SK-N-SH (cell line): ENCODE results near the gene FAM181A. TPM values are rescaled to one million over a fixed set of nuclear protein-coding genes. Genes with fewer than 3 reads are reported as not detected.

Source experiments
- CTCF ChIA-PET: fragments of 300-600, 350-600 bp; formaldehyde crosslinking; extraction: SDS; loops from one replicate; lab custom pipeline; 2021; lab: Yijun Ruan, JAX
- POLR2A ChIA-PET: fragments of 350-600 bp; sonication (Branson Sonifier 250); formaldehyde crosslinking; extraction: SDS; loops from one replicate; lab custom pipeline; 2020; ENCODE audit warnings: antibody characterized with exemption, inconsistent platforms; lab: Yijun Ruan, JAX
- DNase-seq: peaks from one replicate; pipeline ENCODE4 v3.0.0; 2012
- H2AFZ ChIP-seq: fragments of 200-600 bp; sonication (generic); 2 replicates; pipeline ENCODE4 v1.8.1; 2016; ENCODE audit warnings: antibody characterized with exemption, mild to moderate bottlenecking, low read depth
- H3F3A ChIP-seq: fragments of 200-600 bp; sonication (generic); replicated peaks from 2 replicates; pipeline ENCODE3; 2016; ENCODE audit warnings: antibody characterized with exemption, mild to moderate bottlenecking; ENCODE audit not compliant: insufficient read depth
- H3K27ac ChIP-seq, 2 experiments: fragments of 200-500 bp in 1 of 2; fragments of 200-600 bp in 1 of 2; sonication (Bioruptor generic) in 1 of 2; sonication (generic), shearing (Covaris generic) in 1 of 2; 2 replicates each; pipeline versions ENCODE4 v1.5.1 to v1.6.1; 2014 to 2016; ENCODE audit warnings: low read depth in 2 of 2, inconsistent platforms in 1 of 2, low read length in 1 of 2, mild to moderate bottlenecking in 1 of 2, mixed read lengths in 1 of 2
- H3K27me3 ChIP-seq: fragments of 200-600 bp; sonication (generic), shearing (Covaris generic); 2 replicates; pipeline ENCODE4 v1.6.1; 2016; ENCODE audit warnings: mixed run types; ENCODE audit not compliant: insufficient read depth
- H3K36me3 ChIP-seq, 2 experiments: fragments of 200-500 bp in 1 of 2; fragments of 200-600 bp in 1 of 2; sonication (Bioruptor generic) in 1 of 2; sonication (generic) in 1 of 2; replicated peaks in 1 of 2; 2 replicates each; pipeline versions ENCODE3 to v1.5.1; 2014 to 2016; ENCODE audit warnings: low read length in 1 of 2, mild to moderate bottlenecking in 1 of 2; ENCODE audit not compliant: insufficient read depth in 2 of 2, control insufficient read depth in 1 of 2
- H3K4me1 ChIP-seq, 2 experiments: fragments of 200-500 bp in 1 of 2; fragments of 200-600 bp in 1 of 2; sonication (Bioruptor generic) in 1 of 2; sonication (generic), shearing (Covaris generic) in 1 of 2; 2 replicates each; pipeline versions ENCODE4 v1.5.1 to v1.6.1; 2014 to 2016; ENCODE audit warnings: low read depth in 1 of 2, low read length in 1 of 2, mixed run types in 1 of 2; ENCODE audit not compliant: insufficient read depth in 2 of 2, control insufficient read depth in 1 of 2
- H3K4me2 ChIP-seq: fragments of 200-600 bp; sonication (generic), shearing (Covaris generic); 2 replicates; pipeline ENCODE4 v1.6.1; 2017; ENCODE audit warnings: mixed run types
- H3K4me3 ChIP-seq, 2 experiments: fragments of 200-500 bp in 1 of 2; fragments of 200-600 bp in 1 of 2; sonication (Bioruptor generic) in 1 of 2; sonication (generic), shearing (Covaris generic) in 1 of 2; 2 replicates each; pipeline versions ENCODE4 v1.5.1 to v1.8.1; 2014 to 2016; ENCODE audit warnings: low read depth in 2 of 2, inconsistent platforms in 1 of 2, low read length in 1 of 2, mild to moderate bottlenecking in 1 of 2, mixed read lengths in 1 of 2, moderate library complexity in 1 of 2
- H3K79me2 ChIP-seq: fragments of 200-600 bp; sonication (generic); 2 replicates; pipeline ENCODE4 v1.8.1; 2017; ENCODE audit warnings: mild to moderate bottlenecking; ENCODE audit not compliant: insufficient read depth
- H3K9ac ChIP-seq: fragments of 200-600 bp; sonication (generic); 2 replicates; pipeline ENCODE4 v1.6.1; 2017; ENCODE audit warnings: mixed run types
- H3K9me2 ChIP-seq: fragments of 200-600 bp; sonication (generic); 2 replicates; pipeline ENCODE4 v1.6.1; 2017; ENCODE audit warnings: mixed run types
- H3K9me3 ChIP-seq: fragments of 200-600 bp; sonication (generic); 2 replicates; pipeline ENCODE4 v1.6.1; 2017; ENCODE audit warnings: mixed run types, mild to moderate bottlenecking, moderate library complexity
- H4K20me1 ChIP-seq: fragments of 200-600 bp; sonication (generic); 2 replicates; pipeline ENCODE4 v1.6.1; 2017; ENCODE audit warnings: mild to moderate bottlenecking, mixed run types; ENCODE audit not compliant: insufficient read depth
- CHD2 ChIP-seq: fragments of 150-350 bp; IDR thresholded peaks from 2 replicates; pipeline ENCODE4 v1.6.1; 2018; ENCODE audit warnings: low read length; ENCODE audit not compliant: partially characterized antibody
- ELF1 ChIP-seq: IDR thresholded peaks from 2 replicates; pipeline ENCODE4 v1.4.0; 2012
- FOSL2 ChIP-seq: IDR thresholded peaks from 2 replicates; pipeline ENCODE4 v1.4.0; 2012; ENCODE audit warnings: low read depth, mild to moderate bottlenecking, moderate library complexity, borderline replicate concordance
- FOXJ3 ChIP-seq: sonication (generic); formaldehyde crosslinking; IDR thresholded peaks from 2 replicates; pipeline ENCODE4 v1.5.1; 2020; ENCODE audit warnings: mild to moderate bottlenecking, missing genetic modification reagents
- FOXM1 ChIP-seq: IDR thresholded peaks from 2 replicates; pipeline ENCODE4 v1.4.0; 2012; ENCODE audit warnings: low read depth, mild to moderate bottlenecking
- GABPA ChIP-seq: IDR thresholded peaks from 2 replicates; pipeline ENCODE4 v1.4.0; 2012; ENCODE audit warnings: low read depth, mild to moderate bottlenecking
- JUND ChIP-seq: IDR thresholded peaks from 2 replicates; pipeline ENCODE4 v1.4.0; 2012
- MXI1 ChIP-seq: IDR thresholded peaks from 2 replicates; pipeline ENCODE4 v1.6.1; 2012; ENCODE audit warnings: mild to moderate bottlenecking, low read depth, low read length, improper control_type of control experiment
- POLR2AphosphoS5 ChIP-seq: IDR thresholded peaks from 2 replicates; pipeline ENCODE4 v1.6.1; 2012; ENCODE audit warnings: low read depth, low read length
- RAD21 ChIP-seq: IDR thresholded peaks from 2 replicates; pipeline ENCODE4 v1.6.1; 2012; ENCODE audit warnings: mild to moderate bottlenecking, low read length
- RCOR1 ChIP-seq: fragments of 150-350 bp; IDR thresholded peaks from 2 replicates; pipeline ENCODE4 v1.6.1; 2017; ENCODE audit warnings: antibody characterized with exemption, low read length
- RFX5 ChIP-seq: IDR thresholded peaks from 2 replicates; pipeline ENCODE4 v1.6.1; 2012; ENCODE audit warnings: mild to moderate bottlenecking, improper control_type of control experiment, low read length
- RXRA ChIP-seq: IDR thresholded peaks from 2 replicates; pipeline ENCODE4 v1.4.0; 2012; ENCODE audit warnings: low read depth, mild to moderate bottlenecking, borderline replicate concordance
- TAF1 ChIP-seq: IDR thresholded peaks from 2 replicates; pipeline ENCODE4 v1.6.1; 2012; ENCODE audit warnings: low read depth, mild to moderate bottlenecking, low read length, moderate library complexity, borderline replicate concordance
- WGBS: methylation state at CpG from one replicate; pipeline ENCODE4 v1.1.6; 2017; ENCODE audit warnings: low lambda C conversion rate; 5-methylcytosine and 5-hydroxymethylcytosine counted together
- polyA plus RNA-seq, 3 experiments: library from polyadenylated mRNA; depleted of rRNA; stranded (reverse); fragments of >200 nt; gene quantifications; 2 replicates each; pipeline ENCODE4 v1.2.3, GENCODE V29; 2012
- TF ChIP-seq, protein P1 (sequence below): fragments of 150-350 bp; IDR thresholded peaks from 2 replicates; pipeline ENCODE4 v1.6.1; 2017; ENCODE audit warnings: antibody characterized with exemption, low read length, low read depth, borderline replicate concordance
- TF ChIP-seq, protein P2 (sequence below): IDR thresholded peaks from 2 replicates; pipeline ENCODE4; 2012
- TF ChIP-seq, protein P3 (sequence below): IDR thresholded peaks from 2 replicates; pipeline ENCODE4 v1.4.0; 2012; ENCODE audit warnings: low read depth, borderline replicate concordance
- TF ChIP-seq, protein P4 (sequence below): IDR thresholded peaks from 2 replicates; pipeline ENCODE4 v1.4.0; 2012; ENCODE audit warnings: low read depth, borderline replicate concordance

The FAM181A gene
- polyA plus RNA-seq, 1 of the 3 experiments (the other 2 are of a cell fraction): not detected

DNA sequence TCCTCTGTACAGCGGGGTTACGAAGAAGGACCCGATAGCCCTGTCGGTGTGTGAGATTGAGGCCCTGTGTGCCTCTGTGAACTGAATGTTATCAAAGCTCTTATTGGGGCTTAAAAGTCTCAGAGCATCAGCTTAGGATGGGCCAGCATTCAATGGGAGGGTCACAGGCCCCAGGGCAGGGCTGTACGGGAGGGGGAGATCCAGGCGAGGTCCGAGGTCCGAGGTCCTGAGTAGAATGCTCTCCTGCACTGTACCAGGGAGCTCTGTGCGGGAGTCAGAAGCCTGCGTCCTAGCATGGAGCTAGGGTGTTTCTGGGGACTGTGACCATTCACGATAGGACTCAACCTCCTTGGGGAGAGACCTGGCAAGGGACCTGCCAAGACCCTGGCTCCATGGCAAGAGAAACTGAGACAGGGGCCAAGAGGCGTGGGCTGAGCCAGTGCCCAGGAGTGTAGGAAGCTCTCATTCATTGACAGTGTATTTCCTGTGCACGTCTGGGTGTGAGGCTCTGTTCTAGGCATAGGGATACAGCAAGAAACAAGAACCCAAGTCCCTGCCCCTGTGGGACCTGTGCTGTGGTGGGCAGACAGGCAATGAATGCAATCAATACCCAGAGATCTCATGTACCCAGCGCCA lies 12.0 kb upstream of the FAM181A start:
- no peaks in the 10 kb centered on the region for H3F3A ChIP-seq
- no peaks in the 10 kb centered on the region for H3K27me3 ChIP-seq
- no peaks in the 10 kb centered on the region for H3K36me3 ChIP-seq
- no peak for TF ChIP-seq FOSL2
- TF ChIP-seq, protein P1, sequence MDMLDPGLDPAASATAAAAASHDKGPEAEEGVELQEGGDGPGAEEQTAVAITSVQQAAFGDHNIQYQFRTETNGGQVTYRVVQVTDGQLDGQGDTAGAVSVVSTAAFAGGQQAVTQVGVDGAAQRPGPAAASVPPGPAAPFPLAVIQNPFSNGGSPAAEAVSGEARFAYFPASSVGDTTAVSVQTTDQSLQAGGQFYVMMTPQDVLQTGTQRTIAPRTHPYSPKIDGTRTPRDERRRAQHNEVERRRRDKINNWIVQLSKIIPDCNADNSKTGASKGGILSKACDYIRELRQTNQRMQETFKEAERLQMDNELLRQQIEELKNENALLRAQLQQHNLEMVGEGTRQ: no peak
- TF ChIP-seq POLR2AphosphoS5: no peak
- no peak for TF ChIP-seq FOXM1
- TF ChIP-seq TAF1: no peak
- TF ChIP-seq GABPA: no peak
- TF ChIP-seq RAD21: no peak
- no peak for TF ChIP-seq JUND
- no peak for TF ChIP-seq FOXJ3
- TF ChIP-seq, protein P2, sequence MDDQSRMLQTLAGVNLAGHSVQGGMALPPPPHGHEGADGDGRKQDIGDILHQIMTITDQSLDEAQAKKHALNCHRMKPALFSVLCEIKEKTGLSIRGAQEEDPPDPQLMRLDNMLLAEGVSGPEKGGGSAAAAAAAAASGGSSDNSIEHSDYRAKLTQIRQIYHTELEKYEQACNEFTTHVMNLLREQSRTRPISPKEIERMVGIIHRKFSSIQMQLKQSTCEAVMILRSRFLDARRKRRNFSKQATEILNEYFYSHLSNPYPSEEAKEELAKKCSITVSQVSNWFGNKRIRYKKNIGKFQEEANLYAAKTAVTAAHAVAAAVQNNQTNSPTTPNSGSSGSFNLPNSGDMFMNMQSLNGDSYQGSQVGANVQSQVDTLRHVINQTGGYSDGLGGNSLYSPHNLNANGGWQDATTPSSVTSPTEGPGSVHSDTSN: no peak
- no peak for TF ChIP-seq RFX5
- no peak for TF ChIP-seq RCOR1
- TF ChIP-seq RXRA: no peak
- no peak overlapping the region for H3K4me2 ChIP-seq
- no peaks in the 10 kb centered on the region for H3K79me2 ChIP-seq
- 48% methylated on average over 11 of the region's 14 CpGs for WGBS
- H2AFZ ChIP-seq: no peak overlapping the region
- H3K4me3 ChIP-seq: no peak overlapping the region
- DNase-seq: no peak
- H3K27ac ChIP-seq: no peak overlapping the region
- H4K20me1 ChIP-seq: no peaks in the 10 kb centered on the region
- H3K9me2 ChIP-seq: no peaks in the 10 kb centered on the region
- H3K9ac ChIP-seq: no peak overlapping the region
- CTCF ChIA-PET: interaction anchor here (0.7 to 1.7 kb wide), 7 partner anchors 9 to 260 kb away, joined by 3 to 8 read pairs (median 4); no protein-coding TSS in a partner anchor
- no peaks in the 10 kb centered on the region for H3K4me1 ChIP-seq
- POLR2A ChIA-PET: no interaction called here
- H3K9me3 ChIP-seq: no peaks in the 10 kb centered on the region

DNA sequence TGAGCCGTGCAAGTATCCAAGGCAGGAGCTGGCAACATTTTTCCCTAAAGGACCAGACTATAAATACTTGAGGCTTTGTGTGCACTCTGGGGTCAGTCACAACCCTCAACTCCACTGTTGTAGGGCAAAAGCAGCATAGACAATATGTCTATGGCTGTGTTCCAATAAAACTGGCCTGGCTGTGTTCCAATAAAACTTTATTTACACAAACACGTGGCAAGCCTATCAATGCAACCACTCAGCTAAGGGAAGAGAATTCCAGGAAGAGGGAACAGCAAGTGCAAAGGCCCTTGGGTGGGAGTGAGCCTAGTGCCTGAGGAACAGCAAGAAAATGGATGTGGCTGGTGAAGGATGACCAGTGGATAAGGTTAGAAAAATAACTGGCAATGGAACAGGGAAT lies 11.3 kb upstream of the FAM181A start:
- POLR2A ChIA-PET: no interaction called here
- H3F3A ChIP-seq: no peaks in the 10 kb centered on the region
- no peaks in the 10 kb centered on the region for H4K20me1 ChIP-seq
- H3K27ac ChIP-seq: no peak overlapping the region
- no peaks in the 10 kb centered on the region for H3K79me2 ChIP-seq
- no peaks in the 10 kb centered on the region for H3K9me2 ChIP-seq
- H3K4me3 ChIP-seq: no peak overlapping the region
- no peak overlapping the region for H3K4me2 ChIP-seq
- TF ChIP-seq, protein P3, sequence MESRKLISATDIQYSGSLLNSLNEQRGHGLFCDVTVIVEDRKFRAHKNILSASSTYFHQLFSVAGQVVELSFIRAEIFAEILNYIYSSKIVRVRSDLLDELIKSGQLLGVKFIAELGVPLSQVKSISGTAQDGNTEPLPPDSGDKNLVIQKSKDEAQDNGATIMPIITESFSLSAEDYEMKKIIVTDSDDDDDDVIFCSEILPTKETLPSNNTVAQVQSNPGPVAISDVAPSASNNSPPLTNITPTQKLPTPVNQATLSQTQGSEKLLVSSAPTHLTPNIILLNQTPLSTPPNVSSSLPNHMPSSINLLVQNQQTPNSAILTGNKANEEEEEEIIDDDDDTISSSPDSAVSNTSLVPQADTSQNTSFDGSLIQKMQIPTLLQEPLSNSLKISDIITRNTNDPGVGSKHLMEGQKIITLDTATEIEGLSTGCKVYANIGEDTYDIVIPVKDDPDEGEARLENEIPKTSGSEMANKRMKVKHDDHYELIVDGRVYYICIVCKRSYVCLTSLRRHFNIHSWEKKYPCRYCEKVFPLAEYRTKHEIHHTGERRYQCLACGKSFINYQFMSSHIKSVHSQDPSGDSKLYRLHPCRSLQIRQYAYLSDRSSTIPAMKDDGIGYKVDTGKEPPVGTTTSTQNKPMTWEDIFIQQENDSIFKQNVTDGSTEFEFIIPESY: no peak
- TF ChIP-seq RCOR1 (no peak), MXI1 (no peak), POLR2AphosphoS5 (no peak), RFX5 (no peak), CHD2 (no peak), RXRA (no peak), ELF1 (no peak), FOSL2 (no peak)
- TF ChIP-seq, protein P4, sequence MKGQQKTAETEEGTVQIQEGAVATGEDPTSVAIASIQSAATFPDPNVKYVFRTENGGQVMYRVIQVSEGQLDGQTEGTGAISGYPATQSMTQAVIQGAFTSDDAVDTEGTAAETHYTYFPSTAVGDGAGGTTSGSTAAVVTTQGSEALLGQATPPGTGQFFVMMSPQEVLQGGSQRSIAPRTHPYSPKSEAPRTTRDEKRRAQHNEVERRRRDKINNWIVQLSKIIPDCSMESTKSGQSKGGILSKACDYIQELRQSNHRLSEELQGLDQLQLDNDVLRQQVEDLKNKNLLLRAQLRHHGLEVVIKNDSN: no peak
- no peaks in the 10 kb centered on the region for H3K9me3 ChIP-seq
- H3K27me3 ChIP-seq: no peaks in the 10 kb centered on the region
- 20% methylated on average over 2 of the region's 2 CpGs for WGBS
- H3K4me1 ChIP-seq: no peaks in the 10 kb centered on the region
- no peak overlapping the region for H3K9ac ChIP-seq
- no peak for DNase-seq
- CTCF ChIA-PET: interaction anchor here (1.4 to 1.7 kb wide), 2 partner anchors 12 to 24 kb away, joined by 3 to 8 read pairs; no protein-coding TSS in a partner anchor
- H2AFZ ChIP-seq: no peak overlapping the region
- H3K36me3 ChIP-seq: no peaks in the 10 kb centered on the region
